Hepatocyte (in vitro differentiated cells): ENCODE results near the gene NUP85. TPM values are rescaled to one million over a fixed set of nuclear protein-coding genes. Genes with fewer than 3 reads are reported as not detected.

Source experiments
- DNase-seq: peaks from one replicate; pipeline ENCODE4 v3.0.0-alpha.2; 2016; ENCODE audit warnings: low spot score
- H2AFZ ChIP-seq: fragments of 200-600 bp; sonication (generic); 2 replicates; pipeline ENCODE4 v1.6.0; 2016; ENCODE audit warnings: antibody characterized with exemption, mild to moderate bottlenecking
- H3K27ac ChIP-seq: fragments of 200-600 bp; sonication (generic); 2 replicates; pipeline ENCODE4 v1.5.1; 2016; ENCODE audit warnings: mild to moderate bottlenecking
- H3K27me3 ChIP-seq: fragments of 200-600 bp; sonication (generic); 2 replicates; pipeline ENCODE4 v1.6.1; 2016
- H3K36me3 ChIP-seq: fragments of 200-600 bp; sonication (generic); replicated peaks from 2 replicates; pipeline ENCODE4 v1.5.1; 2016; ENCODE audit warnings: low read depth; ENCODE audit not compliant: insufficient read depth
- H3K4me1 ChIP-seq: fragments of 200-600 bp; sonication (generic); 2 replicates; pipeline ENCODE4 v1.5.1; 2016; ENCODE audit warnings: mild to moderate bottlenecking, moderate library complexity; ENCODE audit not compliant: insufficient read depth
- H3K4me2 ChIP-seq: fragments of 200-600 bp; sonication (generic); 2 replicates; pipeline ENCODE4 v1.6.0; 2016
- H3K4me3 ChIP-seq: fragments of 200-600 bp; sonication (generic); 2 replicates; pipeline ENCODE4 v1.5.1; 2016; ENCODE audit warnings: mild to moderate bottlenecking
- H3K79me2 ChIP-seq: fragments of 200-600 bp; sonication (generic); 2 replicates; pipeline ENCODE4 v1.6.0; 2017; ENCODE audit warnings: mild to moderate bottlenecking
- H3K9me2 ChIP-seq: fragments of 200-600 bp; sonication (generic); replicated peaks from 2 replicates; pipeline ENCODE4 v1.6.0; 2017; ENCODE audit warnings: mild to moderate bottlenecking; ENCODE audit not compliant: insufficient read depth
- H3K9me3 ChIP-seq: fragments of 200-600 bp; sonication (generic); 2 replicates; pipeline ENCODE4 v1.5.1; 2016; ENCODE audit warnings: low read depth, mild to moderate bottlenecking
- H4K20me1 ChIP-seq: fragments of 200-600 bp; sonication (generic); 2 replicates; pipeline ENCODE4 v1.6.0; 2016; ENCODE audit warnings: mild to moderate bottlenecking; ENCODE audit not compliant: insufficient read depth, poor library complexity, severe bottlenecking
- CTCF ChIP-seq: fragments of 200-600 bp; sonication (generic); IDR thresholded peaks from 2 replicates; pipeline ENCODE4 v1.5.1; 2016; ENCODE audit warnings: antibody characterized with exemption, mild to moderate bottlenecking; ENCODE audit not compliant: poor library complexity
- EZH2 ChIP-seq: fragments of 200-600 bp; sonication (generic); IDR thresholded peaks from 2 replicates; pipeline ENCODE4 v1.6.1; 2016; ENCODE audit warnings: antibody characterized with exemption, mild to moderate bottlenecking, borderline replicate concordance
- EZH2phosphoT487 ChIP-seq: fragments of 200-600 bp; sonication (generic); IDR thresholded peaks from one replicate; pipeline ENCODE4 v1.6.1; 2018; ENCODE audit warnings: antibody characterized with exemption, mild to moderate bottlenecking, low read depth, moderate library complexity; ENCODE audit not compliant: unreplicated experiment, severe bottlenecking
- WGBS: methylation state at CpG from one replicate; pipeline ENCODE4 v1.1.6; 2016; ENCODE audit warnings: low lambda C conversion rate; ENCODE audit errors: missing lambda C conversion rate; 5-methylcytosine and 5-hydroxymethylcytosine counted together
- polyA plus RNA-seq: library from polyadenylated mRNA; unstranded; fragments of >200 nt; fragmentation: Nextera tagmentation; extraction: Ambion mirVana; gene quantifications from 2 replicates; pipeline ENCODE4 v1.2.1, GENCODE V29; 2016
- total RNA-seq: library from RNA; depleted of rRNA; stranded (reverse); fragments of >200 nt; gene quantifications from 2 replicates; pipeline ENCODE4 v1.2.3, GENCODE V29; 2014

The NUP85 gene
- total and polyA plus RNA-seq, 2 experiments from 2014 or later = 28.6 to 45.5 TPM

- no peaks in the 10 kb centered on the region for H3K27me3 ChIP-seq
- WGBS = 91% methylated on average over 7 of the region's 7 CpGs
- DNase-seq = no peak
- H3K9me3 ChIP-seq = no peaks in the 10 kb centered on the region
- no peaks in the 10 kb centered on the region for H3K79me2 ChIP-seq
- no peaks in the 10 kb centered on the region for H4K20me1 ChIP-seq
- H2AFZ ChIP-seq = no peak overlapping the region
- H3K9me2 ChIP-seq = no peaks in the 10 kb centered on the region
- no peaks in the 10 kb centered on the region for H3K4me1 ChIP-seq
- H3K4me2 ChIP-seq = no peak overlapping the region
- no peak overlapping the region for H3K27ac ChIP-seq
- TF ChIP-seq CTCF = no peak
- no peak overlapping the region for H3K4me3 ChIP-seq
- H3K36me3 ChIP-seq = no peaks in the 10 kb centered on the region
Observed at GRCh38 chr17:75241143-75241430, 35.6 kb downstream of the NUP85 start.

GRCh38 chr17:75241502-75241901, 36.0 kb downstream of the NUP85 start:
- no peak overlapping the region for H3K27ac ChIP-seq
- H3K4me3 ChIP-seq = no peak overlapping the region
- H3K4me1 ChIP-seq = no peaks in the 10 kb centered on the region
- no peaks in the 10 kb centered on the region for H3K9me3 ChIP-seq
- 93% methylated on average over 9 of the region's 9 CpGs for WGBS
- no peaks in the 10 kb centered on the region for H3K36me3 ChIP-seq
- H3K79me2 ChIP-seq = no peaks in the 10 kb centered on the region
- no peak for TF ChIP-seq EZH2phosphoT487
- TF ChIP-seq CTCF = no peak
- TF ChIP-seq EZH2 = no peak
- no peak for DNase-seq
- H3K4me2 ChIP-seq = no peak overlapping the region
- no peaks in the 10 kb centered on the region for H3K9me2 ChIP-seq
- no peaks in the 10 kb centered on the region for H3K27me3 ChIP-seq
- H2AFZ ChIP-seq = no peak overlapping the region
- H4K20me1 ChIP-seq = no peaks in the 10 kb centered on the region

- no peak overlapping the region for H3K4me2 ChIP-seq
- H3K9me2 ChIP-seq = no peaks in the 10 kb centered on the region
- H3K79me2 ChIP-seq = no peaks in the 10 kb centered on the region
- 95% methylated on average over 15 of the region's 15 CpGs for WGBS
- TF ChIP-seq EZH2 (no peak), CTCF (no peak), EZH2phosphoT487 (no peak)
- no peaks in the 10 kb centered on the region for H3K27me3 ChIP-seq
- no peaks in the 10 kb centered on the region for H3K36me3 ChIP-seq
- H3K27ac ChIP-seq = no peak overlapping the region
- H2AFZ ChIP-seq = no peak overlapping the region
- DNase-seq = no peak
- no peak overlapping the region for H3K4me3 ChIP-seq
- H3K9me3 ChIP-seq = no peaks in the 10 kb centered on the region
- H4K20me1 ChIP-seq = no peaks in the 10 kb centered on the region
- H3K4me1 ChIP-seq = no peaks in the 10 kb centered on the region
Observed at GRCh38 chr17:75241996-75242460, 36.5 kb downstream of the NUP85 start.

GRCh38 chr17:75242461-75243042, 37.1 kb downstream of the NUP85 start:
- no peak for DNase-seq
- WGBS = 95% methylated on average over 17 of the region's 17 CpGs
- H3K4me1 ChIP-seq = no peaks in the 10 kb centered on the region
- no peaks in the 10 kb centered on the region for H3K36me3 ChIP-seq
- TF ChIP-seq EZH2phosphoT487 (no peak), CTCF (no peak), EZH2 (no peak)
- no peaks in the 10 kb centered on the region for H3K9me3 ChIP-seq
- no peaks in the 10 kb centered on the region for H3K9me2 ChIP-seq
- no peak overlapping the region for H3K4me2 ChIP-seq
- no peak overlapping the region for H3K4me3 ChIP-seq
- H3K27me3 ChIP-seq = no peaks in the 10 kb centered on the region
- H3K79me2 ChIP-seq = peaks cover 4% of the 10 kb centered on the region
- H3K27ac ChIP-seq = no peak overlapping the region
- H4K20me1 ChIP-seq = no peaks in the 10 kb centered on the region
- no peak overlapping the region for H2AFZ ChIP-seq
